Stimulated activated CD4-positive, alpha-beta T cell treated with anti-CD3 and anti-CD28 coated beads, Interleukin-15, amount 100 ng/mL, for 48 hours (primary cell): ENCODE results near the gene CDC20B.

Experiments used
- DNase-seq, 2 donors: peaks; one replicate each; pipeline ENCODE4 v3.0.0-alpha.2; 2020; ENCODE audit warnings: low read depth in 2 of 2

Gene CDC20B

GRCh38 chr5:55172937-55173686 lies at the start of gene CDC20B:
Gene CDC20B (minus strand): TSS chr5:55173177. CDS start chr5:55173000, 177 bp downstream.
- DNase-seq, result peak; percentile 33 to 70

- DNase-seq, result no peak
These were observed 49.4 kb upstream of the CDC20B start for GRCh38 chr5:55222092-55222984.

- DNase-seq, result no peak
These were observed 47.6 kb upstream of the CDC20B start for GRCh38 chr5:55220433-55221185.

- DNase-seq, result no peak
These were observed 46.8 kb upstream of the CDC20B start for GRCh38 chr5:55219770-55220169.

GRCh38 chr5:55218967-55219366 lies 46.0 kb upstream of the CDC20B start:
- DNase-seq, result no peak

GRCh38 chr5:55211184-55211874 lies 38.4 kb upstream of the CDC20B start:
- no peak for DNase-seq

- no peak for DNase-seq
These were observed 32.0 kb upstream of the CDC20B start for GRCh38 chr5:55205001-55205400.

GRCh38 chr5:55191165-55191564 lies 18.2 kb upstream of the CDC20B start:
- no peak for DNase-seq

GRCh38 chr5:55188656-55189540 lies 15.9 kb upstream of the CDC20B start:
- DNase-seq, result no peak

- no peak for DNase-seq
These were observed 14.4 kb upstream of the CDC20B start for GRCh38 chr5:55187370-55187769.

- no peak for DNase-seq
These were observed 7.0 kb upstream of the CDC20B start for GRCh38 chr5:55180016-55180415.

- DNase-seq, result no peak
These were observed 4.1 kb upstream of the CDC20B start for GRCh38 chr5:55177078-55177477.

- DNase-seq, result no peak
These were observed 3.3 kb upstream of the CDC20B start for GRCh38 chr5:55176176-55176818.

- no peak for DNase-seq
These were observed 2.8 kb upstream of the CDC20B start for GRCh38 chr5:55175781-55176175.

GRCh38 chr5:55173687-55174230 lies 782 bp upstream of the CDC20B start:
- DNase-seq, result no peak

GRCh38 chr5:55172051-55172899 lies 702 bp downstream of the CDC20B start:
- DNase-seq, result peak; percentile 33 to 39

GRCh38 chr5:55171471-55171870 lies 1.5 kb downstream of the CDC20B start:
- DNase-seq, result no peak

GRCh38 chr5:55162666-55163065 lies 10.3 kb downstream of the CDC20B start:
- DNase-seq, result no peak
